Measurements from ENCODE around the gene OLFM1. TPM values are rescaled to one million over a fixed set of nuclear protein-coding genes. Genes with fewer than 3 reads are reported as not detected.

The OLFM1 gene
- total RNA-seq, 5 donors from 2014 or later (not counting 1 experiment from before 2014, with no cell fraction given): 0.16 TPM; not detected in 4

GRCh38 chr9:135087899-135088347 lies 455 bp downstream of the OLFM1 start:
- no peak overlapping the region for H3K27ac Mint-ChIP-seq

GRCh38 chr9:135088348-135088978 lies 995 bp downstream of the OLFM1 start:
- Histone ChIP-seq H3K9me3 (no peaks in the 10 kb centered on the region), H3K36me3 (ENCODE audit: control insufficient read depth in 2 of 2, extremely low read depth in 1 of 2, insufficient read depth in 1 of 2, low read length in 1 of 2) (no peaks in the 10 kb centered on the region), H3K4me1 (ENCODE audit: control insufficient read depth in 1 of 2, extremely low read depth in 1 of 2, insufficient read depth in 2 of 2, low read length in 2 of 2) (peaks cover 0 to 3% of the 10 kb centered on the region in 2 experiments), H3K27ac (ENCODE audit: low read length) (no peak overlapping the region), H3K27me3 (replicated peaks in 1 of 2; ENCODE audit: control insufficient read depth in 2 of 2, extremely low read depth in 1 of 2, insufficient read depth in 2 of 2, low read length in 1 of 2) (peaks cover 0 to 63% of the 10 kb centered on the region in 2 experiments), H3K4me3 (ENCODE audit: control insufficient read depth in 1 of 2, extremely low read depth in 1 of 2, low read length in 1 of 2) (no peak overlapping the region)
- no peak for DNase-seq
- 9% methylated on average over 31 of the region's 45 CpGs for WGBS (ENCODE audit: insufficient coverage)
- no peaks in the 10 kb centered on the region for H3K36me3 Mint-ChIP-seq
- H3K27ac Mint-ChIP-seq: no peak overlapping the region
- H3K9me3 Mint-ChIP-seq: peaks cover 0 to 5% (median 0%) of the 10 kb centered on the region in 3 donors
- ChIA-PET CTCF (no interaction called here), POLR2A (no interaction called here)
- ATAC-seq (replicated peaks in 1 of 4): no peak
- peaks cover 46 to 72% of the 10 kb centered on the region in 2 donors for H3K27me3 Mint-ChIP-seq
- H3K4me3 Mint-ChIP-seq: no peak overlapping the region
- H3K4me1 Mint-ChIP-seq: peaks cover 6 to 7% (median 6%) of the 10 kb centered on the region in 3 donors

More at GRCh38 chr9:135087899-135088347, 455 bp downstream of the OLFM1 start:
- H3K4me1 Mint-ChIP-seq: peaks cover 6 to 7% (median 6%) of the 10 kb centered on the region in 3 donors
- WGBS (ENCODE audit: insufficient coverage): 7% methylated on average over 51 of the region's 57 CpGs
- CTCF ChIA-PET: no interaction called here
- H3K4me3 Mint-ChIP-seq: no peak overlapping the region
- DNase-seq (no peak), ATAC-seq (replicated peaks in 1 of 4) (no peak)
- no peaks in the 10 kb centered on the region for H3K36me3 Mint-ChIP-seq
- H3K27me3 Mint-ChIP-seq: peaks cover 45 to 71% of the 10 kb centered on the region in 2 donors
- no peaks in the 10 kb centered on the region for H3K36me3 ChIP-seq (ENCODE audit: control insufficient read depth in 2 of 2, extremely low read depth in 1 of 2, insufficient read depth in 1 of 2, low read length in 1 of 2)
- no peak overlapping the region for H3K4me3 ChIP-seq (ENCODE audit: control insufficient read depth in 1 of 2, extremely low read depth in 1 of 2, low read length in 1 of 2)
- POLR2A ChIA-PET: no interaction called here
- peaks cover 0 to 5% (median 0%) of the 10 kb centered on the region in 3 donors for H3K9me3 Mint-ChIP-seq
- H3K27ac ChIP-seq (ENCODE audit: low read length): no peak overlapping the region
- peaks cover 0 to 62% of the 10 kb centered on the region in 2 experiments for H3K27me3 ChIP-seq (replicated peaks in 1 of 2; ENCODE audit: control insufficient read depth in 2 of 2, extremely low read depth in 1 of 2, insufficient read depth in 2 of 2, low read length in 1 of 2)
- H3K4me1 ChIP-seq (ENCODE audit: control insufficient read depth in 1 of 2, extremely low read depth in 1 of 2, insufficient read depth in 2 of 2, low read length in 2 of 2): peaks cover 0 to 3% of the 10 kb centered on the region in 2 experiments
- H3K9me3 ChIP-seq: no peaks in the 10 kb centered on the region

GRCh38 chr9:135088979-135089847 lies 1.7 kb downstream of the OLFM1 start:
- Mint-ChIP-seq H3K27ac (no peak overlapping the region), H3K9me3 (peaks cover 0 to 5% (median 0%) of the 10 kb centered on the region in 3 donors), H3K27me3 (peaks cover 48 to 68% of the 10 kb centered on the region in 2 donors), H3K4me1 (peaks cover 6 to 7% (median 6%) of the 10 kb centered on the region in 3 donors), H3K36me3 (no peaks in the 10 kb centered on the region), H3K4me3 (no peak overlapping the region)
- ATAC-seq (replicated peaks in 1 of 4) (no peak), DNase-seq (no peak)
- CTCF ChIA-PET: no interaction called here
- Histone ChIP-seq H3K27ac (ENCODE audit: low read length) (no peak overlapping the region), H3K36me3 (ENCODE audit: control insufficient read depth in 2 of 2, extremely low read depth in 1 of 2, insufficient read depth in 1 of 2, low read length in 1 of 2) (no peaks in the 10 kb centered on the region), H3K9me3 (no peaks in the 10 kb centered on the region), H3K27me3 (replicated peaks in 1 of 2; ENCODE audit: control insufficient read depth in 2 of 2, extremely low read depth in 1 of 2, insufficient read depth in 2 of 2, low read length in 1 of 2) (peaks cover 0 to 64% of the 10 kb centered on the region in 2 experiments), H3K4me1 (ENCODE audit: control insufficient read depth in 1 of 2, extremely low read depth in 1 of 2, insufficient read depth in 2 of 2, low read length in 2 of 2) (peaks cover 0 to 3% of the 10 kb centered on the region in 2 experiments), H3K4me3 (ENCODE audit: control insufficient read depth in 1 of 2, extremely low read depth in 1 of 2, low read length in 1 of 2) (no peak overlapping the region)
- 51% methylated on average over 19 of the region's 35 CpGs for WGBS (ENCODE audit: insufficient coverage)
- POLR2A ChIA-PET: no interaction called here

GRCh38 chr9:135090081-135090480 lies 2.6 kb downstream of the OLFM1 start:
- H3K4me1 Mint-ChIP-seq: peaks cover 6 to 7% (median 6%) of the 10 kb centered on the region in 3 donors
- H3K27me3 Mint-ChIP-seq: peaks cover 49 to 62% of the 10 kb centered on the region in 2 donors
- Histone ChIP-seq H3K4me3 (ENCODE audit: control insufficient read depth in 1 of 2, extremely low read depth in 1 of 2, low read length in 1 of 2) (no peak overlapping the region), H3K4me1 (ENCODE audit: control insufficient read depth in 1 of 2, extremely low read depth in 1 of 2, insufficient read depth in 2 of 2, low read length in 2 of 2) (peaks cover 0 to 3% of the 10 kb centered on the region in 2 experiments), H3K27ac (ENCODE audit: low read length) (no peak overlapping the region), H3K27me3 (replicated peaks in 1 of 2; ENCODE audit: control insufficient read depth in 2 of 2, extremely low read depth in 1 of 2, insufficient read depth in 2 of 2, low read length in 1 of 2) (peaks cover 0 to 59% of the 10 kb centered on the region in 2 experiments), H3K9me3 (no peaks in the 10 kb centered on the region), H3K36me3 (ENCODE audit: control insufficient read depth in 2 of 2, extremely low read depth in 1 of 2, insufficient read depth in 1 of 2, low read length in 1 of 2) (no peaks in the 10 kb centered on the region)
- no peak overlapping the region for H3K4me3 Mint-ChIP-seq
- no peaks in the 10 kb centered on the region for H3K36me3 Mint-ChIP-seq
- CTCF ChIA-PET: no interaction called here
- POLR2A ChIA-PET: no interaction called here
- no peak overlapping the region for H3K27ac Mint-ChIP-seq
- WGBS (ENCODE audit: insufficient coverage): 77% methylated on average over 7 of the region's 7 CpGs
- no peak for DNase-seq
- H3K9me3 Mint-ChIP-seq: peaks cover 0 to 5% (median 0%) of the 10 kb centered on the region in 3 donors
- ATAC-seq (replicated peaks in 1 of 4): no peak

- H3K4me3 Mint-ChIP-seq: no peak overlapping the region
- Histone ChIP-seq H3K9me3 (no peaks in the 10 kb centered on the region), H3K27me3 (replicated peaks in 1 of 2; ENCODE audit: control insufficient read depth in 2 of 2, extremely low read depth in 1 of 2, insufficient read depth in 2 of 2, low read length in 1 of 2) (peaks cover 0 to 57% of the 10 kb centered on the region in 2 experiments), H3K27ac (ENCODE audit: low read length) (no peak overlapping the region), H3K4me3 (ENCODE audit: control insufficient read depth in 1 of 2, extremely low read depth in 1 of 2, low read length in 1 of 2) (no peak overlapping the region), H3K4me1 (ENCODE audit: control insufficient read depth in 1 of 2, extremely low read depth in 1 of 2, insufficient read depth in 2 of 2, low read length in 2 of 2) (peaks cover 0 to 3% of the 10 kb centered on the region in 2 experiments), H3K36me3 (ENCODE audit: control insufficient read depth in 2 of 2, extremely low read depth in 1 of 2, insufficient read depth in 1 of 2, low read length in 1 of 2) (no peaks in the 10 kb centered on the region)
- peaks cover 45 to 61% of the 10 kb centered on the region in 2 donors for H3K27me3 Mint-ChIP-seq
- peaks cover 0 to 5% (median 0%) of the 10 kb centered on the region in 3 donors for H3K9me3 Mint-ChIP-seq
- ATAC-seq (replicated peaks in 1 of 4) (no peak), DNase-seq (no peak)
- H3K4me1 Mint-ChIP-seq: peaks cover 6 to 7% (median 6%) of the 10 kb centered on the region in 3 donors
- POLR2A ChIA-PET: no interaction called here
- CTCF ChIA-PET: no interaction called here
- H3K36me3 Mint-ChIP-seq: no peaks in the 10 kb centered on the region
- whole genome bisulfite sequencing (ENCODE audit: insufficient coverage): 43% methylated on average over 5 of the region's 5 CpGs
- no peak overlapping the region for H3K27ac Mint-ChIP-seq
Observed at GRCh38 chr9:135090547-135090946, 3.1 kb downstream of the OLFM1 start.

- Histone ChIP-seq H3K27me3 (replicated peaks in 1 of 2; ENCODE audit: control insufficient read depth in 2 of 2, extremely low read depth in 1 of 2, insufficient read depth in 2 of 2, low read length in 1 of 2) (peaks cover 0 to 52% of the 10 kb centered on the region in 2 experiments), H3K4me3 (ENCODE audit: control insufficient read depth in 1 of 2, extremely low read depth in 1 of 2, low read length in 1 of 2) (no peak overlapping the region), H3K9me3 (no peaks in the 10 kb centered on the region), H3K27ac (ENCODE audit: low read length) (no peak overlapping the region), H3K36me3 (ENCODE audit: control insufficient read depth in 2 of 2, extremely low read depth in 1 of 2, insufficient read depth in 1 of 2, low read length in 1 of 2) (no peaks in the 10 kb centered on the region), H3K4me1 (ENCODE audit: control insufficient read depth in 1 of 2, extremely low read depth in 1 of 2, insufficient read depth in 2 of 2, low read length in 2 of 2) (no peaks in the 10 kb centered on the region)
- WGBS (ENCODE audit: insufficient coverage): no CpG with 5 or more reads among the region's 1 CpG
- H3K9me3 Mint-ChIP-seq: peaks cover 0 to 5% (median 0%) of the 10 kb centered on the region in 3 donors
- ChIA-PET POLR2A (no interaction called here), CTCF (no interaction called here)
- H3K27me3 Mint-ChIP-seq: peaks cover 35 to 53% of the 10 kb centered on the region in 2 donors
- H3K27ac Mint-ChIP-seq: no peak overlapping the region
- DNase-seq (no peak), ATAC-seq (replicated peaks in 1 of 4) (no peak)
- no peak overlapping the region for H3K4me3 Mint-ChIP-seq
- H3K36me3 Mint-ChIP-seq: no peaks in the 10 kb centered on the region
- no peaks in the 10 kb centered on the region for H3K4me1 Mint-ChIP-seq
Observed at GRCh38 chr9:135091545-135091944, 4.1 kb downstream of the OLFM1 start.
